HG03097 (cell line): ENCODE measurements around the gene SORCS2.

Experiments
- ATAC-seq: cut with Tn5 transposase; IDR thresholded peaks from one replicate; pipeline ENCODE4 v1.9.1; 2021; ENCODE audit not compliant: unreplicated experiment, low FRiP score

Gene SORCS2

GRCh38 chr4:7530082-7530481 lies 337.7 kb downstream of the SORCS2 start:
- no peak for ATAC-seq

- ATAC-seq, result no peak
Measured at GRCh38 chr4:7530932-7531639, 338.7 kb downstream of the SORCS2 start.

GRCh38 chr4:7531640-7531994 lies 339.3 kb downstream of the SORCS2 start:
- no peak for ATAC-seq

GRCh38 chr4:7532043-7532442 lies 339.7 kb downstream of the SORCS2 start:
- no peak for ATAC-seq

- ATAC-seq, result no peak
Measured at GRCh38 chr4:7533267-7533666, 340.9 kb downstream of the SORCS2 start.

GRCh38 chr4:7535094-7535493 lies 342.8 kb downstream of the SORCS2 start:
- ATAC-seq, result no peak

GRCh38 chr4:7535619-7536018 lies 343.3 kb downstream of the SORCS2 start:
- ATAC-seq, result no peak

GRCh38 chr4:7536876-7537275 lies 344.5 kb downstream of the SORCS2 start:
- no peak for ATAC-seq

GRCh38 chr4:7537853-7538400 lies 345.6 kb downstream of the SORCS2 start:
- ATAC-seq, result no peak

GRCh38 chr4:7538518-7538917 lies 346.2 kb downstream of the SORCS2 start:
- ATAC-seq, result no peak

- ATAC-seq, result no peak
Measured at GRCh38 chr4:7539186-7539585, 346.8 kb downstream of the SORCS2 start.

- ATAC-seq, result no peak
Measured at GRCh38 chr4:7539659-7540058, 347.3 kb downstream of the SORCS2 start.

GRCh38 chr4:7540206-7540605 lies 347.9 kb downstream of the SORCS2 start:
- no peak for ATAC-seq

GRCh38 chr4:7540654-7541413 lies 348.5 kb downstream of the SORCS2 start:
- no peak for ATAC-seq

GRCh38 chr4:7541414-7541810 lies 349.1 kb downstream of the SORCS2 start:
- ATAC-seq, result no peak

GRCh38 chr4:7542781-7543180 lies 350.4 kb downstream of the SORCS2 start:
- no peak for ATAC-seq

GRCh38 chr4:7546152-7546808 lies 353.9 kb downstream of the SORCS2 start:
- no peak for ATAC-seq

- no peak for ATAC-seq
Measured at GRCh38 chr4:7546809-7547367, 354.6 kb downstream of the SORCS2 start.

- ATAC-seq, result no peak
Measured at GRCh38 chr4:7547368-7548040, 355.2 kb downstream of the SORCS2 start.

GRCh38 chr4:7549866-7550265 lies 357.5 kb downstream of the SORCS2 start:
- ATAC-seq, result no peak

- ATAC-seq, result no peak
Measured at GRCh38 chr4:7552466-7552865, 360.1 kb downstream of the SORCS2 start.
